Prostate gland (tissue), 2 donors: ENCODE data around the gene MORC3. TPM values are rescaled to one million over a fixed set of nuclear protein-coding genes. Genes with fewer than 3 reads are reported as not detected.
A peak's percentile ranks its signal among the peaks of the same experiment; 100 is the strongest.

Source experiments
- DNase-seq: peaks from one replicate; pipeline ENCODE4 v3.0.0-alpha.2; 2019; ENCODE audit warnings: low spot score
- H3K27ac ChIP-seq, 2 donors: fragments of 200-600 bp; sonication (generic); 2 replicates each; pipeline ENCODE4 v1.5.1; 2017 to 2019
- H3K27me3 ChIP-seq: fragments of 200-600 bp; sonication (generic); replicated peaks from 2 replicates; pipeline ENCODE4 v1.5.1; 2019; ENCODE audit not compliant: insufficient read depth
- H3K36me3 ChIP-seq, 2 donors: fragments of 200-600 bp; sonication (generic); 1 replicate in 1 of 2; 2 replicates in 1 of 2; pipeline versions ENCODE4 v1.5.1 to v1.8.1; 2017 to 2019
- H3K4me1 ChIP-seq: fragments of 200-600 bp; sonication (generic); replicated peaks from 2 replicates; pipeline ENCODE4 v1.5.1; 2019
- H3K4me3 ChIP-seq, 2 donors: fragments of 200-600 bp; sonication (generic); 2 replicates each; pipeline ENCODE4 v1.5.1; 2017 to 2019
- H3K9me3 ChIP-seq: fragments of 200-600 bp; sonication (generic); 2 replicates; pipeline ENCODE4 v1.5.1; 2017
- POLR2A ChIP-seq: fragments of 450-650 bp; IDR thresholded peaks from one replicate; pipeline ENCODE4 v1.6.1; 2016; ENCODE audit warnings: antibody characterized with exemption, mild to moderate bottlenecking
- POLR2AphosphoS5 ChIP-seq: sonication (generic); formaldehyde crosslinking; IDR thresholded peaks from one replicate; pipeline ENCODE4 v1.6.1; 2017; ENCODE audit warnings: antibody characterized with exemption
- WGBS: methylation state at CpG from one replicate; pipeline ENCODE4 v1.1.5; 2018; 5-methylcytosine and 5-hydroxymethylcytosine counted together
- intact Hi-C: fragments of 100-400 bp; cut with DNase I; formaldehyde crosslinking; loops from one replicate; pipeline ENCODE4 v1.14.2; 2022
- total RNA-seq, 2 donors: library from RNA; depleted of rRNA; stranded (reverse); fragments of >200 nt; gene quantifications; one replicate each; pipeline ENCODE4 v1.1.0, GENCODE V29; 2016
- TF ChIP-seq, protein P1 (sequence below), 4 experiments: fragments of 200-600 bp in 2 of 4; fragments of 450-650 bp in 2 of 4; sonication (generic) in 2 of 4; IDR thresholded peaks; 1 replicate in 3 of 4; 2 replicates in 1 of 4; pipeline ENCODE4 v1.5.1; 2016 to 2019; ENCODE audit warnings: antibody characterized with exemption in 4 of 4, mild to moderate bottlenecking in 2 of 4, moderate library complexity in 2 of 4

Gene MORC3
- total RNA-seq, 2 donors from 2014 or later, result 34.8 to 42.0 TPM

DNA sequence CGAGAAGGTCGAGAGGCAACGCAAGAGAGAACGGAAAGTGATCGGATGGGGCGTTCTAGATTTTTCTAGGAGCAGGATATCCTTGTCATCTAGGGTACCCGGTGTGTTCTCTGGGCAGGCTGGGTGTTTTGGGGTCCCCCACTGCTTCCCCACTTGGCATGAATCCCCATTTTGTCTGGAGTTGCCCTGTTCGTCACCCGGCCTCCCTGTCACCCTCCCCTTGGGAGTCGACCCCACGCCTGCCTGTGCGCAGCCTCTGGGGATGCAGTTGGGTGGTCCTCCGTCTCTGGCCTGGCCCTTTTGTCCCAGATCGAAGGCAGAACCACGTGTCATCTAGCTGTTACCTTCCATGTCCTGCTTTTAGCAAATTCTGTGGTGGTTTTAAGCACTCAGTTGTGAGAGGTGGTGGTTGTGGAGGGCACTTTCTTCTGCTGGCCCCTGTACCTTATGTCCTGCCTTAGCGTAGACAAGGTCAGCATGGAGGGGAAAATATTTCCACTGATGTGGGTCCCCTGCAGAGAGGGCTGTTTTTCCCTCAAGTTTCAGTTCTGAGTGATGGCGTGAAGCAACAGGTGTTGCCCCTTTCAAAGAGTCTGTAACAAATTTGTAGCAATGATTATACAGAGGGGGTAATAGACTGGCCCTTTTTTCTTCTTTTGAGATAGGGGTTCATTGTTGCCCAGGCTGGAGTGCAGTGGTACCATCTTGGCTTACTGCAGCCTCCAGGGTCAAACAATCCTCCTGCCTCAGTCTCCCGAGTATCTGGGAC, 100.8 kb downstream of the MORC3 start:
- 92% methylated on average over 18 of the region's 18 CpGs for WGBS
- no peak for TF ChIP-seq POLR2AphosphoS5
- no peak for TF ChIP-seq POLR2A
- TF ChIP-seq, protein P1, sequence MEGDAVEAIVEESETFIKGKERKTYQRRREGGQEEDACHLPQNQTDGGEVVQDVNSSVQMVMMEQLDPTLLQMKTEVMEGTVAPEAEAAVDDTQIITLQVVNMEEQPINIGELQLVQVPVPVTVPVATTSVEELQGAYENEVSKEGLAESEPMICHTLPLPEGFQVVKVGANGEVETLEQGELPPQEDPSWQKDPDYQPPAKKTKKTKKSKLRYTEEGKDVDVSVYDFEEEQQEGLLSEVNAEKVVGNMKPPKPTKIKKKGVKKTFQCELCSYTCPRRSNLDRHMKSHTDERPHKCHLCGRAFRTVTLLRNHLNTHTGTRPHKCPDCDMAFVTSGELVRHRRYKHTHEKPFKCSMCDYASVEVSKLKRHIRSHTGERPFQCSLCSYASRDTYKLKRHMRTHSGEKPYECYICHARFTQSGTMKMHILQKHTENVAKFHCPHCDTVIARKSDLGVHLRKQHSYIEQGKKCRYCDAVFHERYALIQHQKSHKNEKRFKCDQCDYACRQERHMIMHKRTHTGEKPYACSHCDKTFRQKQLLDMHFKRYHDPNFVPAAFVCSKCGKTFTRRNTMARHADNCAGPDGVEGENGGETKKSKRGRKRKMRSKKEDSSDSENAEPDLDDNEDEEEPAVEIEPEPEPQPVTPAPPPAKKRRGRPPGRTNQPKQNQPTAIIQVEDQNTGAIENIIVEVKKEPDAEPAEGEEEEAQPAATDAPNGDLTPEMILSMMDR (IDR thresholded peaks at IDR 0.05), result no peak

DNA sequence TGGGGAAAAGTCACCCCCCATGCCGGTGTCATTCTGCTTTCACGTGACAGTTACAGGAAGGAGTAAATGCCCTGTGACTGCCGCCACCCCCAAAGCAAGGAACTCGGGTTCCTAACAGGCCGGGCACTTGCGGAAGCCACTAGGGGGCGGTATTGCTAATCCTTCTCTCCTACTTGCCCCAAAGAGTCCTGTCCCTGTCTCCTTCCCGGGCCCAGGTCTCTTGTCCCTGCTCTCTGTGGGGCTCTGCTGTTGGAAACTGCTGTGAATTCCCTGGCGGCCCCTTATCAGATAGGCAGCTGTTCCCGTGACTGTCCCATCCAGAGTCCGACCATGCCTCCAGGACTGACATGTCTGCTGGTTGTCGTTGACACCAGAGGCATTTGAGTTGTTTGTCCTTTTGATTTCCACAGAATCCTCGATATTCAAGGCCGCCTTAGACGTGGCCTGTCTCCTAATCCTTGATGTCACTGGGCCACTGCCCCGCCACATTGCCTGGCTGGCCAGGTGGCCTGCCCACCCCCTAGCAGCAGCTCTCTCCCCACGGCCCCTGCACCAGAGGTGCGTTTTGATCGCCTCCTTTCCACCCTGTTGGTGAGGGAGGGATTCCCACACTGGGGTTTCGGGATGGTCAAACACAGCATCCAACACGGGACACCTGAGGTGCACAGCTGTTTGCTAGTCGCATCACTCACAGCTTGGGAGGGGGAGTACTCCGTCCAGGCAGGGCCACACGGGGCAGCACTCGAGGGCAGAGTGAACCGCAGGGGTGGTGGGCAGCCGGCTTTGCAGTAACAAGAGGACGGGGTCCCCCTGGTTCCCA, 102.5 kb downstream of the MORC3 start:
- H3K9me3 ChIP-seq, result no peaks in the 10 kb centered on the region
- peak; percentile 51 for DNase-seq
- no peak overlapping the region for H3K27ac ChIP-seq
- WGBS, result 62% methylated on average over 27 of the region's 28 CpGs
- H3K36me3 ChIP-seq, result no peaks in the 10 kb centered on the region
- H3K27me3 ChIP-seq, result no peaks in the 10 kb centered on the region
- no peaks in the 10 kb centered on the region for H3K4me1 ChIP-seq
- H3K4me3 ChIP-seq, result no peak overlapping the region
- no peak for TF ChIP-seq POLR2AphosphoS5
- no peak for TF ChIP-seq POLR2A
- TF ChIP-seq, protein P1 (IDR thresholded peaks at IDR 0.05), result peak; percentile 30 to 60 (median 55)
- intact Hi-C loops, result loop anchor here (10.0 kb wide), 2 partner anchors 62 to 502 kb away; partner anchors contain the start of gene CLDN14

More for the DNA sequence above, 100.8 kb downstream of the MORC3 start:
- H3K27ac ChIP-seq, result no peak overlapping the region
- H3K36me3 ChIP-seq, result no peaks in the 10 kb centered on the region
- H3K4me1 ChIP-seq, result no peaks in the 10 kb centered on the region
- no peak for DNase-seq
- H3K27me3 ChIP-seq, result no peaks in the 10 kb centered on the region
- H3K9me3 ChIP-seq, result no peaks in the 10 kb centered on the region
- no peak overlapping the region for H3K4me3 ChIP-seq
- intact Hi-C loops, result loop anchor here (10.0 kb wide), 2 partner anchors 64 to 504 kb away; partner anchors contain the start of gene CLDN14

DNA sequence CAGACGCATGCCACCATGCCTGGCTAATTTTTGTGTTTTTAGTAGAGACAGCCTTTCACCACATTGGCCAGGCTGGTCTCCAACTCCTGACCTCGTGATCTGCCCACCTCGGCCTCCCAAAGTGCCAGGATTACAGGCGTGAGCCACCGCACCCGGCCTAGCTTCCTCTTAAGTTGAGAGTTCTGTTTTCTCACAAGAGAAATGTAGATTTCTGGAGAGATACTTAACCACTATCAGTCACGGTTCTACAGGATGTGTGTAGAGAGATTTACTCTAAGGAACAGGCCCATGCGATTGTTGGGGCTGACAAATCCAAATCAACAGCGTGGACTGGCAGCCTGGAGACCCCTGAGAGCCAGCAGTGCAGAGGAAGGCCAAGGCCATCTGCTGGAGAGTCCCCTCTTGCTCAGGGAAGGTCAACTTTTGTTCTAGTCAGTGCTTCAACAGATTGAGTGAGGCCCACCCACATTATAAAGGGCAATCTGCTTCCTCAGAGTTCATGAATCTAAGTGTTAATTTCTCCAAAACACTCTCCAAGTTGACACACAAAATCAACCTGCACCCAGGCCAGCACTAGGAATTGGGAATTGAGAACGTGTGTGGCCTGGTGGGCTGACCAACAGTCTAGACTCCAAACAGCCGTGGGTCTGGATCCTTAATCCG, 103.9 kb downstream of the MORC3 start:
- Histone ChIP-seq H3K27ac (no peak overlapping the region), H3K36me3 (no peaks in the 10 kb centered on the region), H3K9me3 (no peaks in the 10 kb centered on the region), H3K4me3 (no peak overlapping the region), H3K27me3 (no peaks in the 10 kb centered on the region), H3K4me1 (no peaks in the 10 kb centered on the region)
- intact Hi-C loops, result loop anchor here (10.0 kb wide), 2 partner anchors 61 to 501 kb away; partner anchors contain the start of gene CLDN14
- DNase-seq, result no peak
- 93% methylated on average over 12 of the region's 12 CpGs for WGBS
- TF ChIP-seq, protein P1 (IDR thresholded peaks at IDR 0.05), result no peak
- no peak for TF ChIP-seq POLR2A
- TF ChIP-seq POLR2AphosphoS5, result no peak

DNA sequence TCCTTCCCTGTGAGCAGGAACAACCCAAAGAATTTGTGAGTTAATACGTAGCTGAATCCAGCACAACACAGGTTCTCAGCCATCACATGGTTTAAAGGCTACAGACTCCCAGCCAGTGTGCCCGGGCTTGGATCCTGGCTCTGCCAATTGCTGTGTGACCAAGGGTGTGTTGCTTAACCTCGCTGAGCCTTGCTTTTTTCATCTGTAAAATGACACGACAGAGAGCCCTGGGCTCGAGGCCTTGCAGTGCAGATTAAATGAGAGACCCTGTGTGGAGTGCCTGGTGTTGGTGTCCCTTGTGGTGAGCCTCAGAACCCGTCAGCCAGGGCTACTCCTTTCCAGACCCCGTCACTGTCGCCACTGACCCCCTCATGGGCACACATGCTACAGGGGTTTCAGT, 104.6 kb downstream of the MORC3 start:
- Histone ChIP-seq H3K36me3 (no peaks in the 10 kb centered on the region), H3K4me1 (no peaks in the 10 kb centered on the region), H3K9me3 (no peaks in the 10 kb centered on the region), H3K4me3 (no peak overlapping the region), H3K27ac (no peak overlapping the region), H3K27me3 (no peaks in the 10 kb centered on the region)
- no peak for DNase-seq
- no peak for TF ChIP-seq POLR2AphosphoS5
- TF ChIP-seq, protein P1 (IDR thresholded peaks at IDR 0.05), result no peak
- no peak for TF ChIP-seq POLR2A
- intact Hi-C loops, result loop anchor here (10.0 kb wide), 2 partner anchors 60 to 500 kb away; partner anchors contain the start of gene CLDN14
- WGBS, result 91% methylated on average over 8 of the region's 8 CpGs
